ENCODE results near the gene ARPC1A. TPM values are rescaled to one million over a fixed set of nuclear protein-coding genes. Genes with fewer than 3 reads are reported as not detected.
"Not testable (repeated sequence)": the region's sequence is repeated elsewhere in the genome, so short reads cannot be mapped to it uniquely, and the experiment has no call there.

ARPC1A gene
- polyA plus RNA-seq (2013, experiment 1 of 2; ENCODE audit: insufficient read length), result 169 TPM
- 111 TPM for polyA plus RNA-seq (2013, experiment 2 of 2; ENCODE audit: insufficient read length)

DNA sequence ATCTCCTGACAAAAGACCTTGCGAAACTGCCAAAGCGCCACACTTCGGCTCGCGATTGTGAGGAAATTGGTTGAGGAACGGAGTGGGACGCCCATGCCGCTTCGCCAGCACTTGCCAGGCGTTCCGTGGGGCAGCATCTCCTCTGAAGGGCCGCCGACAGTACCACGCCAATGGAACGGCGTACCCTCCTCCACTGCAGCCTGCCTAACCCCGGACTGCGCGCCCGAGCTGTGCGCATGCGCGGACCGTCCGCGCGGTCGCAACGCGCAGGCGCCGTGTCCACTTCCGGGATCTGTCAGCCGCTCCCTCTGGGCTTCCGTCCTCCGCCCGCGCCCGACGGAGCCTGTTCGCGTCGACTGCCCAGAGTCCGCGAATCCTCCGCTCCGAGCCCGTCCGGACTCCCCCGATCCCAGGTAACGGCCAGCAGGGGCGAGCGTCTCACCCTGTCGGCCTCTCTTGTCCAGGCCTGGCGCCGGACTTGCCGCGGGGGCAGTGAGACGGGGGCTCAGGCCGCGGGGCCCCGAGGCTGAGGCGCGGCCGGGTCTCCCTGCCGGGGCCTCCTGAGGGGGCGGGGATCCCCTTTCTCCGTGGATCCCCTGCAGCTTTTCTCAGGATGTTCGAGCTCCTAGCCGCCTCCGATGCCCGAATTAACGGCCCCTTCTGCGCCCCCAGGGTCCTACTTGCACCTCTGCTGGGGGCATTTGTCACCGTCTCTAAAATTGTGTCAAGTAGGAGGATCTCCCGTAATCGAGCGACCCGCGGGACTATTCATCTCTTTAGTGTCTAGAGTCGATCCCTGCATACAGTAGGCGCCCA is at the start of gene ARPC1A:
Gene ARPC1A, plus strand, starts transcription at position 307 of the 816 bp plus-strand sequence. CDS start 7,456 bp downstream, outside the sequence.
- peak; percentile 90 for DNase-seq

DNA sequence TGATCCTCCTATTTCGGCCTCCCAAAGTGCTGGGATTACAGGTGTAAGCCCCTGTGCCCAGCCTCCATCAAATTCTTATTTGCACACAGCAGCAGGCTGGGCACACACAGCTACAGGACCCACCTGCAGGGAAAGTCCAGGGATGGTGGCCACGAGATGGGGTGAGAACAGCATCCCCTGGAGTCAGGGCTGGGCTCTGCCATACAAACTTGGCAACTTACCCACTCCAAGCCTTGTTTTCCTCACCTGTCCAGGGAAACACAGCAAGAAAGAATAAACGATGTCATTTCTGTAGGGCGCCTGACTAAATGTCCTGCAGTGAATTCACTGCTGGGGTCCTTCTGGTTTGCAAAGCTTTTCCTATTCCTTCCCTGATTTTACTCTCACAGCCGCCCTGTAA is 47.5 kb upstream of the ARPC1A start:
- DNase-seq, result no peak

DNA sequence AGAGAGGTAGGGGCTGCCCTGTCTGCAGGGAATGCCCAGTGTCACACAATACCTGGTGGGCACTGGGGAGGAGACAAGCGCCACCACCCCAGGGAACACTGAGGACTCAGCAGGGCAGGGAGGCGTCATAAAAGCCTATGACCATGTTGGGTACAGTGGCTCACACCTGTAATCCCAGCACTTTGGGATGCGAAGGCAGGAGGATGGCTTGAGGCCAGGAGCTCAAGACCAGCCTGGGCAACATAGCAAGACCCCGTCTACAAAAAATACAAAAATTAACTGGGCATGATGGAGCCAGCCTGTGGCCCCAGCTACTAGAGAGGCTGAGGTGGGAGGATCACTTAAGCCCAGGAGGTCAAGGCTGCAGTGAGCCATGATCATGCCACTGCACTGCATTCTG is 41.5 kb upstream of the ARPC1A start:
- DNase-seq, result not testable (repeated sequence)

DNA sequence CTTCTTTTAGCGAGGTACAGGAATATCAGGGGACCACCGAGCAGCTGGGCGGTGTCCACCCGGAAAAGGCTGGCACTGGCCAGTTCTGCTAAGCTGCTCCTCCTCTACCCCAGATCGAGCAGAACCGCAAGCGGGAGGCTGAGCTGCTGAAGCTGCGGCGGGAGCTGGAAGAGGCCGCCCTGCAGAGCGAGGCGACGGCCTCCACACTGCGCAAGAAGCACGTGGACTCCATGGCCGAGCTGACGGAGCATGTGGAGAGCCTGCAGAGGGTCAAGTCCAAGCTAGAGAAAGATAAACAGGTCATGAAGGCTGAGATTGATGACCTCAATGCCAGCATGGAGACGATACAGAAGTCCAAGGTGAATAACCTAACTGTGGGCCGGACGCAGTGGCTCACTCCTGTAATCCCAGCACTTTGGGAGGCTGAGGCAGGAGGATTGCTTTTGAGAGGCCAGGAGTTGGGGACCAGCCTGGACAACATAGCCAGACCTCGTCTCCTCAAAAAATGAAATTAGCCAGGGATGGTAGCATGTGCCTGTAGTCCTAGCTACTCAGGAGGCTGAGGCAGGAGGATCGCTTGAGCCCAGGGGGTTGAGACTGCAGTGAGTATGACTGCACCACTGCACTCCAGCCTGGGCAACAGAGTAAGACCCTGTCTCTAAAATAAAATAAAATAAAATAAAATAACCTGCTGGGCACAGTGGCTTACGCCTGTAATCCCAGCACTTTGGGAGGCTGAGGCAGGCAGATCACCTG is 37.7 kb upstream of the ARPC1A start:
- DNase-seq, result no peak

DNA sequence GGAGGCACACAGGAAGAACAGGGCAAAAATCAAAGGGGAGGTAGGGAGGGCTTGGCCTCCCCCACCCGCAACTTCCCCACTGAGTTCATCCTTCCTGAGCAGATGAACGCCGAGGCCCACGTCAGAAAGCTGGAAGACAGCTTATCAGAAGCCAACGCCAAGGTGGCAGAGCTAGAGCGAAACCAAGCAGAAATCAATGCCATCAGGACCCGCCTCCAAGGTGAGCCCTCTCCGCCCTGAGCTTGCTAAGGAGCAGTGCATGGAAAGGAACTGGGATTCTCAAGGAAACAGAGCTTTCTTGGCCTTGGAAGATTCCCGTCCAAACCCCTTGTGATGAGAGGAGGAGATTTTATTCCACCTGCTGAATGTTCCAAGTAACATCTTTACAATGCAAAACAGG is 36.5 kb upstream of the ARPC1A start:
- DNase-seq, result no peak

DNA sequence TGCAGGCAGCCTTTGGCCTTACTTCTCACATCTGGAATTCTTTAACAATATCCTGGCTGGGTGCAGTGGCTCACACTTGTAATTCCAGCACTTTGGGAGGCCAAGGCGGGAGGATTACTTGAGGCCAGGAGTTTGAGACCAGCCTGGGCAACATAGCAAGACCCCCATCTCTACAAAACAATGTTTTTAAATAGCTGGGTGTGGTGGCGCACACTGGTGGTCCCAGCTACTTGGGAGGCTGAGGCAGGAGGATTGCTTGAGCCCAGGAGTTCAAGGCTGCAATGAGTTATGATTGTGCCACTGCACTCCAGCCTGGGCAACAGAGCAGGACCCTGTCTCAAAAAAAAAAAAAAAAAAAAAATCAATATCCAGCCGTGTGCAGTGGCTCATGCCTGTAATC is 35.5 kb upstream of the ARPC1A start:
- not testable (repeated sequence) for DNase-seq

DNA sequence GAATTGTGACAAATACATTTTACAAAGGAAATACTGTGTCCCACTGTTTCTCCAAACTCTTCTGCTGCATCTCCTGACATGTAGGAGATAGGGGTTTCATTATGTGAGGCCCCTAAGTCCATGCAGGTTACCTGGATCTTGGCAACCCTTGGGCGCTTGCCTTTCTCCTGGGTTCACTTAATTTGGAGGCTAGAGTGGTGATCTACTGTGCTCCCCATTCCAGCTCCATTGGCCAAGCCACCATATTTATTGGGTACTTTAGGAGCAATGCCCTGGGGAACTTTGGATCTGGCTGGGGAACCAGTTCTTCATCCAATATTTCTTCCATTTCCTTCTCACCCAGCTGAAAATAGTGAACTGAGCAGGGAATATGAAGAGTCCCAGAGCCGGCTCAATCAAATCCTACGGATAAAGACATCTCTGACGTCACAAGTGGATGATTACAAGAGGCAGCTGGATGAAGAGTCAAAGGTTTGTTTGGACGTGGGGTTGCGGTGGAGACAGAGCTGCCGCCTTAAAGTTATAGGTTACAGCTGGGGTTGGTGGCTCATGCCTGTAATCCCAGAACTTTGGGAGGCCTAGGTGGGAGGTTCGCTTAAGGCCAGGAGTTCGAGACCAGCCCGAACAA is 34.6 kb upstream of the ARPC1A start:
- no peak for DNase-seq

DNA sequence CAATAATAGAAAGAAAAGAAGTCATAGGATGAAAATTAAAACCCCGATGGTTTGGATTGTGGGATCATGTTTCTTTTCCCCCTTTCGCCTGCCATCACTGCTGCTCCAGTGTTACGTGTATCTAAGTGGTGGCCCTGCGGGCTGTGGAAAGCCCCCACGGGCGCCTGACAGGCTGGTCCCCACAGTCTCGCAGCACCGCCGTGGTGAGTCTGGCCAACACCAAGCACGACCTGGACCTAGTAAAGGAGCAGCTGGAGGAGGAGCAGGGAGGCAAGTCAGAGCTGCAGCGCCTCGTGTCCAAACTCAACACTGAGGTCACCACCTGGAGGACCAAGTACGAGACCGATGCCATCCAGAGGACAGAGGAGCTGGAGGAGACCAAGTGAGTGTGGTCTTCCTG is 33.6 kb upstream of the ARPC1A start:
- DNase-seq, result no peak

DNA sequence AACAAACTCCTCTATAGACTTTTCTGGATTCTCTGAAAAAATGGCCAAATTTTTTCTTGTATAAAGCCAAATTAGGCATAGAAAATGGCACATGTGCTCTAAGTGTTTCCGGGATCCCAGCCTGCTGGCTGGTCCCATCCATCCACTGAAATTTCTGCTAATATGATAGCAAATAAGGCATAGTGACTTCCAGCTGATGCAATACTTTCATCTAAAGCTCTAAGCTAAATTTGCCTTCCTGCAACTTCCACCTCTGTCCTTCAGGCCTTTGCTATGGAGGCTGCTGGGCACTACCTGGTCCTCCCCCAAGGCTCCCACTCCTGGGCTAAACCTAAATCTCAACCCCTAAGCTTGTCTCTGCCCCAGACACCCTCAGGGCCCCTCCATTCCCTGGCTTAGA is 32.5 kb upstream of the ARPC1A start:
- no peak for DNase-seq

DNA sequence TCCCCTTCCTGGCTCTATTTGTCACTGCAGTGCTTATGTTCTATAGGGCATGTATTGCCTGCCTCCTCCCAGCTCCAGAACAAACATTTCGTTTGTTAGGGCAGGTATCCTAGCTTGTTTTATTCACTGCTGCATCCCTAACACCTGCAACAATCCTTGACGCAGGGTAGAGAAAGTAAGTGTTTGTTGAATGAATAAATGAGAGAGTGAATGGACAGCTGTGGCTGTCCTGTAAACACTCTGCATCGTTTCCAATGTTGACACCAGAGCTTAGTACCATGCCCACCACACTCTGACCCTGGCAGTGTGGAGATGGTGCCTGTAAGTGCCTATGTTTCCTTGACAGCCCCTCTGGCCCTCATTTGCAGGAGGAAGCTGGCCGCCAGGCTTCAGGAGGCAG is 32.0 kb upstream of the ARPC1A start:
- DNase-seq, result no peak

DNA sequence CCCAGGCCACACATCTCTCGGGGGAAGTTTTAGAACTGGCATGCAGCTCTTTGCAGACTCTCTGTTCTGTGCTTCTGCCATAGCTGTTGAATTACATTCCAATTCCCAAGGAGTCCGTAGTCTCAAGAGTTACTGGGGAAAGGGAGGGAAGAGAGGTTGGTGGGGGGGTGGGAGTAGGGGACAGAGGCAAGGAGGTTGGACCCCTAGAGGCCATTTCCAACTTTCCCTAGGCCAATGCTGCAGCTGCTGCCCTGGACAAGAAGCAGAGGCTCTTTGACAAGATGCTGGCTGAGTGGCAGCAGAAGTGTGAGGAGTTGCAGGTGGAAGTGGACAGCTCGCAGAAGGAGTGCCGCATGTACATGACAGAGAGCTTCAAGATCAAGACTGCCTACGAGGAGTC is 29.2 kb upstream of the ARPC1A start:
- no peak for DNase-seq

DNA sequence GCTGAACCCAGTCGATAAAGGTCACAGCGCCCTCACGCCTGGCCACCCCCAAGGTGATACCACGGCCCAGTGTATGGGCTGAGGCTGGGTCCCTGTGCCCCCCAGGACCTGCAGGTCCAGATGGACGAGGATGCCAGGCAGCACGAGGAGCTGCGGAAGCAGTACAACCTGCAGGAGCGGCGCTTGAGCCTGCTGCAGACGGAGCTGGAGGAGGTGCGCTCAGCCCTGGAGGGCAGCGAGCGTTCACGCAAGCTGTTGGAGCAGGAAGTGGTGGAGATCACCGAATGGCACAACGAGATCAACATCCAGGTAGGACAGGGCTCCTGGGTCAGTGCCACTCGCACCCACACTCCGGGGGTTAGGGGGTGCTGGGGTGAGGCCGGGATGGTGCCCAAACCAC is 24.2 kb upstream of the ARPC1A start:
- DNase-seq, result no peak

DNA sequence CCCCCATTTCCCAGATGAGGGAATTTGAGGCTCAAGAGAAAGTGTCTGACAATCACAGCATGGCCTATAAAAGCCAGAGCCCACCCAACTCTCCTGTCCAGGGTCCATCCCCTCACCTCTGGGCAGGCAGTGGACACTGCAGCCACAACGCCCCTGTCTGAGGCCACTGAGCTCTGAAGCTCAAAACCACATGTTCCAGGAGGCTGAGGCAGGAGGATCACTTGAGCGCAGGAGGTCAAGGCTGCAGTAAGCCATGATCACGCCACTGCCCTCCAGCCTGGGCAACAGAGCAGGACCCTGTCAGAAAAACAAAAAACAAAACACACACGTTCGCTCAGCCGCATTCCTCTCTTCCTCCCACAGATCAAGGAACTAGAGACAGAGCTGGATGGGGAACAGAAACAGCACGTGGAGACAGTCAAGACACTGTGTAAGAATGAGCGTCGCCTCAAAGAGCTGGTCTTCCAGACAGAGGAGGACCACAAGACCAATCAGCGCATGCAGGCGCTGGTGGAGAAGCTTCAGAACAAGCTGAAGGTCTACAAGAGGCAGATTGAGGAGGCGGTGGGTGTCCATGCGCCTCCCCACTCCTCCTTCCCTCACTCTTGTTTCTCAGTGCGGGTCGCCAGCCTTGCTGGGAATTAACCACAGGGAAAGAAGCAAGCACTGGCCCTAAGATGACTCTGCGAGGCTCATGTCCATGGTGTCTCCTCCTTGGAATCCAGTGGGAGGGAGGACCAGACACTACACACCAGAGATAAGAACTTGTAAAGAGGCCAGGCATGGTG is 20.0 kb upstream of the ARPC1A start:
- no peak for DNase-seq

DNA sequence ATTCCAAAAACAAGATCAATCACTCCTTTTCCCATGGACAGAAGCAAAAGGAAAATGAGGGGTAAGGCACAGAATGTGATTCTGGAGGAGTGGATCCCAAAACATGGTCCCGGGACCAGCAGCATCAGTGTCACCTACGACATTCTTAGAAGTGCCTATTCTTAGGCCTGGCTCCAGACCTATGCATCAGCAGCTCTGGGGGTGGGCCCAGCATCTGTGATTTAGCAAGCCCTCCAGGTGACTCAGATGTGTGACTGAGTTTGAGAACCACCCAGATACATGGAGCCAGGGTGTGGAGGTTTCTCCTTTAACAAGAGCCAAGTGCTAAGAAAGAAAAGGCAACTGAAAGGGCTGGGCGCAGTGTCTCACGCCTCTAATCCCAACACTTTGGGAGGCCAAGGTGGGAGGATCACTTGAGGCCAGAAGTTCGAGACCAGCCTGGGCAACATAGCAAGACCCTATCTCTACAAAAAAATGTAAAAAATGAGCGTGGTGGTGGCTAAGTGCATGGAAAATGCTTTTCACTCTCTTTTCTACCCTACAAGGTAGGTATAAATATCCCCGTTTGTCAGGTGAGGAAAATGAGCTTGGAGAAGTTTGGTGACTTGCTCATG is 17.1 kb upstream of the ARPC1A start:
- no peak for DNase-seq

DNA sequence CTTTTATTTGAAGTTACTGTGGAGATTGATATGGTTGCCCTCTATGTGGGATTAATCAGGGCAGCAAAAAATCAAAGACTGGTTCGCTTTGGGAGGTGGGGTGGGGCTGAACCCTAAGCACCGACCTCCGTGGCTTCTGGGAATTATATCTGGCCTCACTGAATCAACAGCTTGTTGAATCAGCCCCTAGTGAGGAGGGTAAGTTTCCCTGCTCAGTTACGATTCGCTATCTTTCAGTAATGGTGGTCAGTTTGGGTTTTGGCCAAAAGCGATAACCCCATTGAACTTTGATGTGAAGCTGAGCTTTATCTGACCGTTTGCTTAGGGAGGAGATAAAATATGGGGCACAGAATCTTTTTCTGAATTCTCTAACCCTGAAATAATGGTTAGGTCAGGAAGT is 16.6 kb upstream of the ARPC1A start:
- DNase-seq, result no peak

DNA sequence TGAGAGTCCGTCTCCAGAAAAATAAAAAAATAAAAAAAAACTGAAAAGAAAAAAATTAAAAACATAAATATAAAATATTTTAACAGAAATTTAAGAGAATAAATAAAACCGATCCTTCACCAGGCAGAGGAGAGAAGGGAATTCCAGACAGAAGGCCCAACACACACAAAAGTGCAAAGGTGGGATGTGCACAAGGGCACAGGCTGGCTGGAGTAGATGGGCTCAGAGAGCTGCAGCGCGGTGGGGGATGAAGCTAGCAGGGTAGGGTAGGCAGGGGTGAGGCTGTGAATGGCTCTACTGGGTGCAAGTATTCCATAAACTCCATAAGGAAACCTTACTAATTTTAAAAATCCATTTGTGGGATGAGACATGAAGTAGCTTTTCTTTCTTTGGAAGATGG is 15.7 kb upstream of the ARPC1A start:
- no peak for DNase-seq

DNA sequence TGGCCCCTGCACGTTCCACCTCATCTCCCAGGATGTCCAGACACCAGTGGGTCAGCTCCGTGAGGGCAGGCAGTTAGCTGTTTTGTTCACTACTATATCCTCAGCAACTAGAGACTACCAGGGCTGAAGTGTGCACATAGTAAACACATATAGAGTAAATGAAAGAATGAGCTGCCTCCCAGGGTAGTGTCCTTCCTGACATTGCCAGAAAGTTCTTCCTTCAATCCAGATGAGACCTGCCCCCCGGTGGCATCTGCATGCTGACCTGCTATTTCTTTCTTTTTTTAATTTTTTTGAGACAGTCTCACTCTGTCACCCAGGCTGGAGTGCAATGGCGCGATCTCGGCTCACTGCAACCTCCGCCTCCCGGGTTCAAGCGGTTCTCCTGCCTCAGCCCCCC is 14.0 kb upstream of the ARPC1A start:
- no peak for DNase-seq

DNA sequence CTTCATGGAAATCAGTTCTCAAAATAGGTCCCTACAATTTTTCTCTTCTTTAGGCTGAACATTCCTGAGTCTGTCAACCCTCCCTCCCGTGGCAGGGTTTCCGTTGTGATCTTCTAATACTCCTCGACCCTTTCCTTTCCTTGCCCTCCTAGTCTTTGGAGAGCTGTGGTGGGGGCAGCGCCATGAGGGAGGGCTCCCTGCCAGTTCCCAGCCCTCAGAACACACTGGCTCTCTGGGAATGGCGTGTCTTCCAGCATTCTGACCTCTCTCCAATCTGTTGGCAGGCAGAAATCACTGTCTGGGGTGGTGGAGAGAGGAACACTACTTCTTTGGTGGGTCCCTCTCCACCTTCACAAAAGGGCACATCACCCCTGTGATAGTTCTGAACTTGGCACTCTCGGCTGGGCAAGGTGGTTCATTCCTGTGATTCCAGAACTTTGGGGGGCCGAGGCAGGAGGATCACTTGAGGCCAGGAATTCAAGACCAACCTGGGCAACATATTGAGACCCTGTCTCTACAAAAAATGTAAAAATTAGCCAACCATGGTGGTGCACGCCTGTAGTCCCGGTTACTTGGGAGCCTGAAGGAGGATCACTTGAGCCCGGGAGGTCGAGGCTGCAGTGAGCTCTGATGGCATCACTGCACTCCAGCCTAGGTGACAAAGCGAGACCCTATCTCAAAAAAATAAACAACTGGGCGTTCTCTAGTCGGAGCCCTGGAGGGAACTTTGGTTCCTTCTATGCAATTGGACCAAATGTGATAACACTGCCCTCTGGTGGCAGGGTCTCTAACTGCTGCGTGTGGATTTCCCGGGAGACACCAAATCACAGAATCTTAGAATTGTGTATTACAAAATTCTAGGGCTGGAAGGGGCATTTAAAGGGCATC is 13.1 kb upstream of the ARPC1A start:
- peak; percentile 59 for DNase-seq

DNA sequence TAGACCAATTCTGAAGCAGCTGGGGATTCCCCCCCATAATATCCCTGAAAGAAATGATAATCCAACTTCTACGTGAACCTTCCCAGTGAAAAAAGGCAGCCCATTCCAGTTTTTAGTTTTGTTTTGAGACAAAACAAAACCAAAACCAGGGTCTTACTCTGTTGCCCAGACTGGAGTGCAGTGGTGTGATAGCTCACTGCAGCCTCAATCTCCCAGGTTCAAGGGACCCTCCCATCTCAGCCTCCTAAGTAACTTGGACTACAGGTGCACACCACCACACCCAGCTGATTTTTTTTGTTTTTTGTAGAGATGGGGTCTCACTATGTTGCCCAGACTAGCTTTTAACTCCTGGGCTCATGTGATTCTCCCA is 12.5 kb upstream of the ARPC1A start:
- DNase-seq, result no peak

DNA sequence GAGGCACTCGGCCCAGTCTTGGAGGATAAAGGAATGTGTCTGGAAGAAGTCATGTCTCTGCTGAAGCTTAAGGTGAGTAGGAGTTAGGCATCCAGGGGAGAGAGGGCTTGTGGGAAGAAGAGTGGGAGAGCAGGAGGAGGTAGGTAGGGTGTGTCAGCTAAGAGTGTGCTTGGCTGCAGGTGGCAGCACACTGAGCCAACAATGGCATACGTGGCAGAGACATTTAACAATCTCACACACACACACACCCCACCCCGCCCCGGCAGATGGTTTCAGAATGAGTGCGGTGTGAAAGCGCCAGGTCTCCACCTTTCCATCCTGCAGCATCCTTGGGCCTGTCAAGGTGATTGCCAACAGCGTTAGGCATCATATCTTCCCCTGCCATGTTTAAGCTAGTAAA is 11.2 kb upstream of the ARPC1A start:
- no peak for DNase-seq

DNA sequence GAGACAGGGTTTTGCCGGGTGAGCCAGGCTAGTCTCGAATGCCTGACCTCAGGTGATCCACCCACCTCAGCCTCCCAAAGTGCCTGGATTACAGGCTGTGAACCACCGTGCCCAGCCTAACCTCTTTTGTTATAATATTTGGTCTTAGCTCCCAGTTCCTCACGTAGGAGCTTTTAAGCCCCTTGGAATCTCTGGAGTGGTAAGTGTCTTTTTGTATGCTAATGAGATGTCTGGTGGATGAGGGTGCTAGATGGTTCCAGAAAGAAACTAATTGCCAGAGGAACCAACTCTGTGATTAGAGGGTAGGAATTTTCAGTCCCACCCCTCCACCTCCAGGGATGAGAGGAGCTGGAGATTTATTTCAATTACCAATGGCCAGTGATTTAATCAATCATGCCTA is 5.3 kb upstream of the ARPC1A start:
- DNase-seq, result no peak
